ENCODE measurements around the gene IL6ST. TPM values are rescaled to one million over a fixed set of nuclear protein-coding genes. Genes with fewer than 3 reads are reported as not detected.
A peak's percentile ranks its signal among the peaks of the same experiment; 100 is the strongest.
"Not testable (repeated sequence)": the region's sequence is repeated elsewhere in the genome, so short reads cannot be mapped to it uniquely, and the experiment has no call there.

Gene IL6ST
- total RNA-seq, 3 donors from 2014 or later, result 573 to 722 (median 615) TPM

- intact Hi-C loops (cut with DNase I; ENCODE audit: low total_unique reads), result no loop called here
- Histone ChIP-seq H3K27me3 (no peaks in the 10 kb centered on the region), H3K27ac (peak overlapping the region; percentile 4 to 63), H3K36me3 (no peaks in the 10 kb centered on the region), H3K4me3 (no peak overlapping the region), H3K9me3 (no peaks in the 10 kb centered on the region), H3K4me1 (no peaks in the 10 kb centered on the region)
- TF ChIP-seq POLR2A (IDR thresholded peaks at IDR 0.05), result no peak
- TF ChIP-seq CTCF (IDR thresholded peaks at IDR 0.05), result no peak
- no peak for TF ChIP-seq POLR2AphosphoS5 (IDR thresholded peaks at IDR 0.05)
- DNase-seq (ENCODE audit: low spot score in 2 of 2), result no peak
Observed at GRCh38 chr5:56019306-56020272, 24.8 kb upstream of the IL6ST start.

- peak overlapping the region in 1 of 2 donors; percentile 19 for H3K27ac ChIP-seq
- TF ChIP-seq POLR2AphosphoS5 (IDR thresholded peaks at IDR 0.05) (no peak), CTCF (IDR thresholded peaks at IDR 0.05) (no peak), POLR2A (IDR thresholded peaks at IDR 0.05) (no peak)
- H3K27me3 ChIP-seq, result no peaks in the 10 kb centered on the region
Observed at GRCh38 chr5:56018832-56019231, 24.1 kb upstream of the IL6ST start.

GRCh38 chr5:56014701-56015100, 19.9 kb upstream of the IL6ST start:
- H3K27me3 ChIP-seq; H3K36me3 ChIP-seq; H3K27ac ChIP-seq; DNase-seq (ENCODE audit: low spot score in 2 of 2); H3K4me3 ChIP-seq; H3K9me3 ChIP-seq; intact Hi-C loops (cut with DNase I; ENCODE audit: low total_unique reads); H3K4me1 ChIP-seq: not testable (repeated sequence)

More at GRCh38 chr5:56018832-56019231, 24.1 kb upstream of the IL6ST start:
- H3K9me3 ChIP-seq, result no peaks in the 10 kb centered on the region
- H3K4me1 ChIP-seq, result no peaks in the 10 kb centered on the region
- intact Hi-C loops (cut with DNase I; ENCODE audit: low total_unique reads), result no loop called here
- H3K4me3 ChIP-seq, result no peak overlapping the region
- no peak for DNase-seq (ENCODE audit: low spot score in 2 of 2)
- no peaks in the 10 kb centered on the region for H3K36me3 ChIP-seq

- H3K27ac ChIP-seq; H3K36me3 ChIP-seq; H3K4me1 ChIP-seq; H3K9me3 ChIP-seq; H3K4me3 ChIP-seq; DNase-seq (ENCODE audit: low spot score in 2 of 2); intact Hi-C loops (cut with DNase I; ENCODE audit: low total_unique reads); H3K27me3 ChIP-seq: not testable (repeated sequence)
Observed at GRCh38 chr5:56013939-56014338, 19.2 kb upstream of the IL6ST start.

- TF ChIP-seq POLR2AphosphoS5 (IDR thresholded peaks at IDR 0.05) (no peak), CTCF (IDR thresholded peaks at IDR 0.05) (no peak), POLR2A (IDR thresholded peaks at IDR 0.05) (no peak)
- no peaks in the 10 kb centered on the region for H3K4me1 ChIP-seq
- H3K9me3 ChIP-seq, result no peaks in the 10 kb centered on the region
- peak overlapping the region; percentile 4 to 21 for H3K27ac ChIP-seq
- intact Hi-C loops (cut with DNase I; ENCODE audit: low total_unique reads), result no loop called here
- DNase-seq (ENCODE audit: low spot score in 2 of 2), result no peak
- no peaks in the 10 kb centered on the region for H3K36me3 ChIP-seq
- H3K4me3 ChIP-seq, result no peak overlapping the region
- H3K27me3 ChIP-seq, result no peaks in the 10 kb centered on the region
Observed at GRCh38 chr5:56012281-56012963, 17.7 kb upstream of the IL6ST start.

- H3K27ac ChIP-seq, result peak overlapping the region; percentile 4 to 21
- no peak for TF ChIP-seq CTCF (IDR thresholded peaks at IDR 0.05)
- no peak for TF ChIP-seq POLR2A (IDR thresholded peaks at IDR 0.05)
- TF ChIP-seq POLR2AphosphoS5 (IDR thresholded peaks at IDR 0.05), result no peak
- no peak for DNase-seq (ENCODE audit: low spot score in 2 of 2)
- H3K4me1 ChIP-seq, result no peaks in the 10 kb centered on the region
- H3K36me3 ChIP-seq, result no peaks in the 10 kb centered on the region
- H3K4me3 ChIP-seq, result no peak overlapping the region
- no peaks in the 10 kb centered on the region for H3K9me3 ChIP-seq
- intact Hi-C loops (cut with DNase I; ENCODE audit: low total_unique reads), result no loop called here
- no peaks in the 10 kb centered on the region for H3K27me3 ChIP-seq
Observed at GRCh38 chr5:56011835-56012234, 17.1 kb upstream of the IL6ST start.

All from breast epithelium (tissue), 4 donors.